Vagina (tissue), 2 donors: ENCODE measurements around the gene ABCA3.

Experiments
- POLR2A ChIP-seq, 2 donors: fragments of 450-650 bp; IDR thresholded peaks; one replicate each; pipeline ENCODE4 v1.6.1; 2017; ENCODE audit warnings: antibody characterized with exemption in 2 of 2, mild to moderate bottlenecking in 2 of 2, moderate library complexity in 2 of 2
- POLR2AphosphoS5 ChIP-seq, 2 donors: sonication (generic); formaldehyde crosslinking; IDR thresholded peaks; one replicate each; pipeline ENCODE4 v1.9.0; 2017; ENCODE audit warnings: antibody characterized with exemption in 2 of 2, mild to moderate bottlenecking in 2 of 2, low read depth in 1 of 2; ENCODE audit not compliant: insufficient read depth in 1 of 2
- TF ChIP-seq, protein P1 (sequence below), 3 experiments: fragments of 450-650 bp in 2 of 3; fragments of 200-600 bp in 1 of 3; sonication (generic) in 1 of 3; IDR thresholded peaks; one replicate each; pipeline ENCODE4 v1.5.1; 2017 to 2019; ENCODE audit warnings: antibody characterized with exemption in 3 of 3, mild to moderate bottlenecking in 2 of 3, moderate library complexity in 2 of 3

DNA sequence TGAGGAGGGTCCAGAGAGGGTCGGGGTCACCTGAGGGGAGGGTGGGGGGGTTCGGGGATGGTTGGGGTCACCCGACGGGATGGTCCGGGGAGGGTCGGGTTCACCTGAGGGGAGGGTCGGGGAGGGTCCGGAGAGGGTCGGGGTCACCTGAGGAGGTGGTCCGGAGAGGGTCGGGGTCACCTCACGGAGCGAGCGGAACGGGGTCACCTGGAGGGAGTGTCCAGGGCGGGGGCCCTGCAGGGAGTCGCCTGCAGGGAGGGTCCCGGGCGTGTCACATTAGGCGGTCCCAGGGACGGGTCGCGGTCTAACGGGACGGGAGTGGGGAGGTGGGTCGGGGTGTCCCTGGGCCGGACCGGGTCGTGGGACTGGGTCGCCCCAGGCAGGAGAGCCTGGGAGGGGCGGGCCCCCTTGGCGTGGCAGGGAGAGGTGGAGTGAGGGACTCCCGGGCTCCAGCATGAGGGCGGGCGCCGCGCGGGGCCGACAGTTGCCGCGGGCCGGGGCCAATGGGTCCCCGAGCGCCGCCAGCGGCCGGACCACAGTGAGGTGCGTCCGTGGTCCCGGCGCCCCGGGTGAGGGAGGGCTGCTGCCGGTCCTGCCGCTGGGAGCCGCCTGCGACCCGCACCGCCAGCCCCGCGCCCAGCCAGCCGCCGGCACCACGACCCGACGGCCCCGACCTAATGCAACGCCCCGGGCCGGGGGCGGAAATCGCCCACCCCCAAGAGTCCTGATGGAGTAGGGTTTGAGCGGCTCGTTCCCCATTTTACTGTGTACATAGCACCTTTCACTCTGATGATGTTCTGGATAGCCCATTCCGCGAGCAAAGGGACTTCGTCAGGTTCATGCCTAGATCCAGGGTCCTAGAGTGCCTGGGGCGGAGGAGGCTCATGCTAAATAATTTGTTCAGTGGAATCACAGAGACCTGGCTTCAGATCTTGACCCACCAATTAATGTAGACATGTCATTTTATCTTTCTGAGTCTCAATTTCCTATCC, 1.2 kb upstream of the ABCA3 start:
- TF ChIP-seq, protein P1, sequence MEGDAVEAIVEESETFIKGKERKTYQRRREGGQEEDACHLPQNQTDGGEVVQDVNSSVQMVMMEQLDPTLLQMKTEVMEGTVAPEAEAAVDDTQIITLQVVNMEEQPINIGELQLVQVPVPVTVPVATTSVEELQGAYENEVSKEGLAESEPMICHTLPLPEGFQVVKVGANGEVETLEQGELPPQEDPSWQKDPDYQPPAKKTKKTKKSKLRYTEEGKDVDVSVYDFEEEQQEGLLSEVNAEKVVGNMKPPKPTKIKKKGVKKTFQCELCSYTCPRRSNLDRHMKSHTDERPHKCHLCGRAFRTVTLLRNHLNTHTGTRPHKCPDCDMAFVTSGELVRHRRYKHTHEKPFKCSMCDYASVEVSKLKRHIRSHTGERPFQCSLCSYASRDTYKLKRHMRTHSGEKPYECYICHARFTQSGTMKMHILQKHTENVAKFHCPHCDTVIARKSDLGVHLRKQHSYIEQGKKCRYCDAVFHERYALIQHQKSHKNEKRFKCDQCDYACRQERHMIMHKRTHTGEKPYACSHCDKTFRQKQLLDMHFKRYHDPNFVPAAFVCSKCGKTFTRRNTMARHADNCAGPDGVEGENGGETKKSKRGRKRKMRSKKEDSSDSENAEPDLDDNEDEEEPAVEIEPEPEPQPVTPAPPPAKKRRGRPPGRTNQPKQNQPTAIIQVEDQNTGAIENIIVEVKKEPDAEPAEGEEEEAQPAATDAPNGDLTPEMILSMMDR (IDR thresholded peaks at IDR 0.05): no peak
- TF ChIP-seq POLR2AphosphoS5 (IDR thresholded peaks at IDR 0.05; ENCODE audit: insufficient read depth in 1 of 2, low read depth in 1 of 2): no peak
- TF ChIP-seq POLR2A (IDR thresholded peaks at IDR 0.05): no peak
